ES-I3 (cell line): Measurements from ENCODE around the gene CHRNB1.
"Not testable (repeated sequence)": the region's sequence is repeated elsewhere in the genome, so short reads cannot be mapped to it uniquely, and the experiment has no call there.

Source experiments
- H3K36me3 ChIP-seq: 2 replicates; pipeline ENCODE4 v1.6.1; 2013; ENCODE audit warnings: mild to moderate bottlenecking, low read length, control low read depth, moderate library complexity; ENCODE audit not compliant: insufficient read depth
- H3K4me1 ChIP-seq: 2 replicates; pipeline ENCODE4 v1.6.1; 2013; ENCODE audit warnings: mild to moderate bottlenecking, control low read depth, low read length; ENCODE audit not compliant: insufficient read depth
- H3K9ac ChIP-seq: 2 replicates; pipeline ENCODE4 v1.6.1; 2013; ENCODE audit warnings: low read depth, mild to moderate bottlenecking, low read length, moderate library complexity
- H3K9me3 ChIP-seq: 2 replicates; pipeline ENCODE4 v1.6.1; 2013; ENCODE audit warnings: mild to moderate bottlenecking, low read length, moderate library complexity; ENCODE audit not compliant: control insufficient read depth, insufficient read depth

Gene CHRNB1

DNA sequence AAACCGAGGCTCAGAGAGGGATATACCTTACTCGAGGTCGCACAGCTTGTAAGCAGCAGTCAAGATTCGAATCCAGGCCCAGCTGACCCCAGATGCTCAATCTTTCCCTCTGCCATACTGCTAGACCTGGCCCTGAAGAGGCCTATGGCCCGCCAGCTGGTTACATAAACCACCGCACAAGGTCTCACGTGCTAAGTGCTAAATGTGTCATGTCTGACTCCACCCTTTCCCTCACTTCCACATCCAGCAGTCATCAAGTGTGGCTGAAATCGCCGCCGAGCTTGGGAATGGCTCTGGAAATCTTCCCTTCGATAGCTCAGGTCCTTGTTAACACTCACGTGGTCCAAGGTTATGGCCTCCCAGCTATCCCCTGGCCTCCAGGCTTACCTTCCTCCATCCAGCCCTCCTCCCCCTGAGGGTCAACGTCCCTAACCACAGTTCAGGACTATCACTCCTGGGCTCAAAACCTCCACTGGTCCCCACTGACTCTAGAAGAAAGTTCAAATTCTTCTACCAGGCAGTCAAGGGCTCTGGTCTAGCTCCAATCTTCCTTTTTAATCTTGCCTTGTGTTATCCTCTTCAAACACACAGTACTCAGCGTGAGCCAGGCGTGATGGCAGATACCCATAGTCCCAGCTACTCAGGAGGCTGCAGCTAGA is 31.0 kb downstream of the CHRNB1 start:
- no peaks in the 10 kb centered on the region for H3K9me3 ChIP-seq
- H3K4me1 ChIP-seq: peaks cover 30% of the 10 kb centered on the region
- no peak overlapping the region for H3K9ac ChIP-seq
- no peaks in the 10 kb centered on the region for H3K36me3 ChIP-seq

DNA sequence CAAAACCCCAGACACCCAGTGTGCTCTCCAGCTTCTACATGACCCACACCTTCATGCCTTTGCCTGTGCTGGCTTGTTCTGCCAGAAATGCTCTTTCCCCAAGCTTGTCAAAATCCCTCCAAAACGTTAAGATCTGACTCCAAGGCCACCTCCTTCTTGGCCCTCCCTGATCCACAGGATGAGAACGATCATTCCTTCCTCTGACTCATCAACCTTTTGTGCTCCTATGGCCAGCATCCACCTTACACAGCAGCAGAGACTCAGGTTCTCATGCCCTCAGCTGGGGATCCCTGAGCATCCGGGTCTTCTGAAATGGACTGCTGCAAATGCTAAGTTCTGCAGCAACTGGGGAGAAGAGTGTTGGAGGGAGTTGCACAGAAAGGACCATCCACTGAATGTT is 31.6 kb downstream of the CHRNB1 start:
- Histone ChIP-seq H3K9me3 (no peaks in the 10 kb centered on the region), H3K36me3 (no peaks in the 10 kb centered on the region), H3K9ac (no peak overlapping the region), H3K4me1 (peaks cover 33% of the 10 kb centered on the region)

DNA sequence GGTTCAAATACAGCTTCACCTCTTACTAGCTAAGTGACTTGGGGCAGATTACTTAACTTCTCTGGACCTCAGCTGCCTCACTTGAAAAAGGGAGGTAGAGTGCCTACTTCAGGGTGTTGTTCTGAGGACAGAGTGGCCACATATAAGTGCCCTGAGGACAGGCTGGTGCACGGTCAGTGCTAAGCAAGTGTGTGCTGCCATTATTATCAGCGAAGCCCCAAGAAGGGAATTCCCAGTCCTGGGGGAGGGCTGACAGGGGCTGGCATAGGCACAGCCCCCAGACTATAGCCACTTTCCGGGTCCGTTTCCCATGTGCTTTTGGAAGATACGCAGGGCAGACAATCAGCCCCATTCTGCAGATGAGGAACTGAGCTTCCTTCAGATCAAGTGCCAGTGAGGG is 32.1 kb downstream of the CHRNB1 start:
- Histone ChIP-seq H3K4me1 (peaks cover 35% of the 10 kb centered on the region), H3K9me3 (no peaks in the 10 kb centered on the region), H3K9ac (no peak overlapping the region), H3K36me3 (no peaks in the 10 kb centered on the region)

- H3K9ac ChIP-seq: peak overlapping the region; percentile 73
These were observed 32.8 kb downstream of the CHRNB1 start for GRCh38 chr17:7477392-7478275.

DNA sequence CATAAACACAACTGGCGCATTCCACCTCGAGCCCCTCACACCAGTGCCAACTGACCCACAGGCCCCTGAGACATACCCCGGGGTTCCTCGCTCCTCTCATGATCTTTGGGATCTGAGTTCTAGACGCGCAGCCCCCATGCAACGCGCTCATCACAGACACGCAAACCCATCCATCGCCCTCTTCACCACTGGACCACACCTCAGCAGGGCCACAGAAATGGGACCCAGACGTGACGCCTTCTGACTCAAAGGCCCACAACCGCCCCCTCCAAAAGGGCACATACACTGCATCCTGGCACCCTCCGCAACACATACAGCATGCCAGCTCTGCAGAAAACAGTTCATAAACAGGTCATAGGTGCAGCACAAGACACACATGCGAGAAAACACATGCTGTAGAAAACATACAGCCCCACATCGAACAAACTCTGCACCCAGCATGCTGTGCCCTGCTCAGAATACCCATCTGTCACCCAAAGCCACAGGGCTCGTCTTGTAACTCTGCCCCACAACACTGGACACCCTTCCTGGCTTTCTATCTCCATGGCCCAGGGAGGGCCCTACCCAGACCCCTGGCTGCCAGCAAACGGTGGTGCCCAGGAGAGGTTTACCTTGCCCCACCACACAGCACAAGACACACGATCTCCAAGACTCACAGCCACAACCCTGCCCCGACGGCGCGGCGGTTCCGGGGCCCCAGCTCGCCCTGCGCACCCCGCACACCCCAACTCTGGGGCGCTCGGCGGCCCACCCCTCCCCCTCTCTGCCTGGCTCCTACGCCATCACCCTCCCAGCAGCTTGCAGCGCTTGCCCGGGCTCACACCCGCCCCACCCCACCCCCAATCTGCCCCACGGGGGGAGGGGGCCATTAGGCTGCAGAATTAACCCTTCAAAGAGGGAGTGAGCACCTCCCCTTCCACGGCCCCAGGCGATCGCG is 33.7 kb downstream of the CHRNB1 start:
- H3K9ac ChIP-seq: peak overlapping the region; percentile 73
- no peaks in the 10 kb centered on the region for H3K36me3 ChIP-seq
- H3K9me3 ChIP-seq: no peaks in the 10 kb centered on the region
- H3K4me1 ChIP-seq: peaks cover 35% of the 10 kb centered on the region

More at GRCh38 chr17:7477392-7478275, 32.8 kb downstream of the CHRNB1 start:
- Histone ChIP-seq H3K4me1 (peaks cover 35% of the 10 kb centered on the region), H3K9me3 (no peaks in the 10 kb centered on the region), H3K36me3 (no peaks in the 10 kb centered on the region)

DNA sequence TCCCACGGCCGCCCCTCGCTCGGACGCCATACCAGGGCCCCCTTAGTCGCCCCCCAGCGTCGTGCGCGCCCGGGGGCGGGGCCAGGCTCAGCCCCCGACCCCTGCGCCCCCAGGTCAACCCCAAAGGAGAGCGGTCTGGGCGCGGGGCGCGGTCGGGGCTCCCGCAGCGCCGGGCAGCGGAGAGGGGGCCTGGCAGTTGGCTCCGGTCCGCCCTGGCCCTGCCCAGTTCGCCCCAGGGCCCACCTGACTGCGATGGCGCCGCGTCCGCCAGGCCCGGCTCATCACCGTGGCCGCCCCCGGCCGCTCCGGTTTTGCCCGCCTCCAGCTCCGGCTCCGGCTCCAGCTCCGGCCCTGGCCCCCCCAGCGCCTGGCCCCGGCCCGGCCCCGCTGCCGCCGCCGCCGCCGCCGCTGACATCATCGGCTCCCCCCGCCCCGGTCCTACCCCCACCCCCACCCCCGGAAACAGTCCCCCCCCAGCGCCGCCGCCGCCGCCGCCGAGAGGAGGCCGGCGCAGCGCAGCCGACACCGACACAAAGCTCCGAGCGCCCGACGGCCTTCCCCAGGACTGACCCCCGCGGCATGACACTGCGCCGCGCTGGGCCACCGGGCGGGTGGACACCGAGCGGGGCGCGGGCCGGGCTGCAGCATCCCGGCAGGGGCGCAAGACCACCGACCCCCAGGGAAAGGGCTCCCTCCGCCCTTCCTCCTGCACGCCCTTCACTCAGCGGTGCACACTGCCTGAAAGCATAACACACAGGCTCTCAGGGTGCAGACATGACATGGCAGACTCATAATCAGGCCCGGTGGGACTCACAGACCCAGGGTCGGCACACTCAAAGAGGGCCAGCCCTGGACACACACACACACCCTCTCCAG is 34.6 kb downstream of the CHRNB1 start, which contains the start of gene ZBTB4:
Gene ZBTB4, minus strand, starts transcription at position 419 of the 876 bp plus-strand sequence. CDS start 12,830 bp downstream, outside the sequence.
- no peaks in the 10 kb centered on the region for H3K9me3 ChIP-seq
- peak within 1 kb of the TSS; percentile 80 for H3K9ac ChIP-seq
- H3K36me3 ChIP-seq: no peaks in the 10 kb centered on the region
- peaks cover 35% of the 10 kb centered on the region for H3K4me1 ChIP-seq

DNA sequence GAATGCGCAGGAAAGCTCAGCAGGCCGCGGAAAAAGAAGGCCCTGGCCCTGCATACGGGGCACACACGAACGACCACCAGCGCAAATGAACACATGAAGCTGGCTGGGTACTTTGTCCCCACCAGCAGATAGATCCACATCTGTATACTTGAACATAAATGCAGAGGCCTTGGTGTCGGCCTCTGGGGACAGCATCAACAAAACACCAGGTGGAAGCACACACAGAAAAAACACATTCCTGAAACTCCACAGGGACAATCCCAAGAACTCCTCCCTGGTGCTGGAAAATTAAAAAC is 35.2 kb downstream of the CHRNB1 start:
- Histone ChIP-seq H3K36me3 (no peaks in the 10 kb centered on the region), H3K9me3 (no peaks in the 10 kb centered on the region), H3K9ac (peak overlapping the region; percentile 80), H3K4me1 (peaks cover 35% of the 10 kb centered on the region)

GRCh38 chr17:7481275-7481674 is 36.4 kb downstream of the CHRNB1 start, which contains the start of gene SLC35G6:
Gene SLC35G6, plus strand, starts transcription at chr17:7481446. Its CDS starts 71 bp downstream, at chr17:7481517.
- H3K36me3 ChIP-seq, H3K9me3 ChIP-seq: not testable (repeated sequence)
- Histone ChIP-seq H3K4me1 (peaks cover 34% of the 10 kb centered on the region), H3K9ac (peak within 1 kb of the TSS; percentile 80; the same call in 1 of the 2 replicates)

GRCh38 chr17:7481842-7482741 is 37.2 kb downstream of the CHRNB1 start:
- H3K9me3 ChIP-seq, H3K9ac ChIP-seq, H3K36me3 ChIP-seq: not testable (repeated sequence)
- H3K4me1 ChIP-seq: peaks cover 28% of the 10 kb centered on the region

- peak overlapping the region; percentile 83 for H3K9ac ChIP-seq
- peaks cover 22% of the 10 kb centered on the region for H3K4me1 ChIP-seq
- H3K36me3 ChIP-seq, H3K9me3 ChIP-seq: not testable (repeated sequence)
These were observed 37.9 kb downstream of the CHRNB1 start for GRCh38 chr17:7482742-7483088.

DNA sequence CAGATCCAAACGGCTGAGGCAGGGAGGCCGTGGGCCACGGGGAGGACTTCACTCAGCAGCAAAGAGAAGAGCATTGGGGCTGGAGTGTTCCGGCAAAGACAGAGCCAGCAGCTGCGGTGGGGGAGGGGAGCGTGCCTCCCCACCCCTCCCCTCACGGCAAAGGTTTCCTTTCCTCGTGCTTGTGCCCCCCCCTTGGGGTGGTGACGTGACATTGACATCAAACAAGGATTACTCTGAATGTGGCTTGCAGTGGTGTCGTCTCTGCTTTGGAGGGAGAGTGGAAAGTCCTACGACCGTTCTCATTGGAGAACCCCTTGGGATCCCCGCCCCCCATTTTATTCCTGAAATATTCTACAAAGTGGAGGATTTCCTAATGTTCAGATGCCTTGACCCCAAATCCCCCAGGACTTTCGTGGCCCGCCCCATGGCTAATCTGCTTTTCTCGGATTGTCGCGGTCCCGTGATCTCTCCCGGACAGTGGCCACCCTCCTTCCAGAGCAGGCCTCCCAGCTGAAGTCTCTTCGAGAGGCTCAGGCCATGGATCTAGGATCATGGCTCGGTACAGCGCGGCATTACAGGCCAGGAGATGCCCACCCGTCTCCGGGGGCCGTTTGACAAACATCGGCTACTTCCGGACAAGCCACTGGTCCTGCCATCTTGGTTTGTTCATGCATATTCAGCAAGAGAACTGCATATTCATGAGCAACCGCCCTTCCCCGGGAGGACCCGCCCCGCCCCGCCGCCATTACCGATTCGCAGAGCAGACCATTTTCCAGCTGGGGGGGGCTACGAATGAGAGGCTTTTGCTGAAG is 38.6 kb downstream of the CHRNB1 start:
- H3K36me3 ChIP-seq: no peaks in the 10 kb centered on the region
- no peaks in the 10 kb centered on the region for H3K9me3 ChIP-seq
- H3K4me1 ChIP-seq: peaks cover 19% of the 10 kb centered on the region
- H3K9ac ChIP-seq: peak overlapping the region; percentile 83
